Neural progenitor cell (in vitro differentiated cells): ENCODE data around the gene MGAT4A.

Source experiments
- CTCF ChIP-seq: fragments of 200-600 bp; sonication (generic); IDR thresholded peaks from 2 replicates; pipeline ENCODE4 v1.5.1; 2017; ENCODE audit warnings: antibody characterized with exemption, mild to moderate bottlenecking
- EZH2 ChIP-seq: fragments of 200-600 bp; sonication (generic); IDR thresholded peaks from 2 replicates; pipeline ENCODE4 v1.6.1; 2017; ENCODE audit warnings: antibody characterized with exemption, mild to moderate bottlenecking, moderate library complexity

DNA sequence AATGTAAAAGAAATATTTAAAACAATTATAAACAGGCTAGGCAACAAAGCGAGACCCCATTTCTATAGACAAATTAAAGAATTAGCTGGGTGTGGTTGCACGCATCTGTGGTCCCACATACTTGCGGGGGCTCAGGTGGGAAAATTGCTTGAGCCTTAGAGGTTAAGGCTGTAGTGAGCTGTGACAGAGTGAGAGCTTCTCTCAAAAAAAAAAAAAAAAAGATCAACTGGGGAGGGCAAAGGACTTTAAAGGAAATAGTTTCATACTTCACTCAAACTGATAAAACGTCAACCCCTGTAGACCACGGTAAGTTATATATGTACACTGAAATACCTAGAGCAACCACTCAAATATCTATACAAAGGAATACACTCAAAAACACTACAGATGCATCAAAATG, 37.5 kb downstream of the MGAT4A start:
- no peak for TF ChIP-seq EZH2
- no peak for TF ChIP-seq CTCF
